Mucosa of rectum (tissue), 2 donors: ENCODE measurements around the gene STX4.

Source experiments
- H3K27ac ChIP-seq, 2 donors: one replicate each; pipeline ENCODE4 v1.7.0; 2013; ENCODE audit warnings: inconsistent platforms in 2 of 2, low read depth in 2 of 2, low read length in 2 of 2
- H3K27me3 ChIP-seq, 2 donors: one replicate each; pipeline ENCODE4 v1.7.0; 2013; ENCODE audit warnings: low read length in 2 of 2; ENCODE audit not compliant: control insufficient read depth in 2 of 2, insufficient read depth in 2 of 2
- H3K36me3 ChIP-seq, 2 donors: one replicate each; pipeline ENCODE4 v1.7.0; 2013; ENCODE audit warnings: low read length in 2 of 2; ENCODE audit not compliant: control insufficient read depth in 2 of 2, insufficient read depth in 2 of 2
- H3K4me1 ChIP-seq, 2 donors: one replicate each; pipeline ENCODE4 v1.7.0; 2013; ENCODE audit warnings: low read length in 2 of 2, mild to moderate bottlenecking in 1 of 2; ENCODE audit not compliant: control insufficient read depth in 2 of 2, insufficient read depth in 2 of 2
- H3K4me3 ChIP-seq, 2 donors: one replicate each; pipeline ENCODE4 v1.7.0; 2013; ENCODE audit warnings: low read length in 2 of 2
- H3K9ac ChIP-seq, 2 donors: one replicate each; pipeline ENCODE4 v1.7.0; 2013; ENCODE audit warnings: low read length in 2 of 2, low read depth in 1 of 2, mild to moderate bottlenecking in 1 of 2
- H3K9me3 ChIP-seq, 2 donors: one replicate each; pipeline ENCODE4 v1.7.0; 2013; ENCODE audit warnings: low read length in 2 of 2; ENCODE audit not compliant: control insufficient read depth in 2 of 2
- donor health status: healthy.
- donor health status: Normal muscosa, but diverticular disease.

Gene STX4

GRCh38 chr16:31032736-31033708 lies at the start of gene STX4:
Gene STX4, plus strand, starts transcription at chr16:31033558. Its CDS starts 248 bp downstream, at chr16:31033806.
- H3K27me3 ChIP-seq = no peaks in the 10 kb centered on the region
- peak within 1 kb of the TSS; percentile 89 to 93 for H3K9ac ChIP-seq
- peaks cover 10 to 24% of the 10 kb centered on the region in 2 donors for H3K36me3 ChIP-seq
- peak within 1 kb of the TSS; percentile 98 to 99 for H3K4me3 ChIP-seq
- peak within 1 kb of the TSS; percentile 93 to 95 for H3K27ac ChIP-seq
- H3K9me3 ChIP-seq = no peaks in the 10 kb centered on the region
- H3K4me1 ChIP-seq = peaks cover 12 to 18% of the 10 kb centered on the region in 2 donors

- no peak overlapping the region for H3K4me3 ChIP-seq
- no peaks in the 10 kb centered on the region for H3K27me3 ChIP-seq
- H3K4me1 ChIP-seq = peaks cover 5 to 12% of the 10 kb centered on the region in 2 donors
- H3K9ac ChIP-seq = no peak overlapping the region
- no peaks in the 10 kb centered on the region for H3K9me3 ChIP-seq
- no peak overlapping the region for H3K27ac ChIP-seq
- peaks cover 11% of the 10 kb centered on the region in 2 donors for H3K36me3 ChIP-seq
These were observed 49.3 kb upstream of the STX4 start for GRCh38 chr16:30983898-30984610.

GRCh38 chr16:30984669-30985400 lies 48.5 kb upstream of the STX4 start, which contains the start of gene HSD3B7:
Gene HSD3B7, plus strand, starts transcription at chr16:30985207. Its CDS starts 452 bp downstream, at chr16:30985659.
- Histone ChIP-seq H3K4me1 (peaks cover 5 to 12% of the 10 kb centered on the region in 2 donors), H3K9me3 (no peaks in the 10 kb centered on the region), H3K9ac (peak within 1 kb of the TSS; percentile 60 to 69), H3K27ac (peak within 1 kb of the TSS; percentile 52 to 63), H3K4me3 (peak within 1 kb of the TSS; percentile 77 to 80), H3K27me3 (no peaks in the 10 kb centered on the region), H3K36me3 (peaks cover 11% of the 10 kb centered on the region in 2 donors)

GRCh38 chr16:30985401-30986128 lies 47.8 kb upstream of the STX4 start:
- peaks cover 4 to 5% of the 10 kb centered on the region in 2 donors for H3K36me3 ChIP-seq
- H3K4me3 ChIP-seq = peak overlapping the region; percentile 77 to 80
- no peaks in the 10 kb centered on the region for H3K27me3 ChIP-seq
- peak overlapping the region; percentile 60 to 69 for H3K9ac ChIP-seq
- H3K27ac ChIP-seq = peak overlapping the region; percentile 52 to 63
- no peaks in the 10 kb centered on the region for H3K9me3 ChIP-seq
- H3K4me1 ChIP-seq = peaks cover 5 to 12% of the 10 kb centered on the region in 2 donors

- H3K4me3 ChIP-seq = peak overlapping the region; percentile 77 to 80
- H3K9me3 ChIP-seq = no peaks in the 10 kb centered on the region
- H3K27me3 ChIP-seq = no peaks in the 10 kb centered on the region
- H3K36me3 ChIP-seq = peaks cover 0 to 4% of the 10 kb centered on the region in 2 donors
- H3K4me1 ChIP-seq = peaks cover 5 to 12% of the 10 kb centered on the region in 2 donors
- H3K27ac ChIP-seq = peak overlapping the region in 1 of 2 donors; percentile 52
- peak overlapping the region in 1 of 2 donors; percentile 24 for H3K9ac ChIP-seq
These were observed 47.0 kb upstream of the STX4 start for GRCh38 chr16:30986129-30986991.

- Histone ChIP-seq H3K27me3 (no peaks in the 10 kb centered on the region), H3K9me3 (no peaks in the 10 kb centered on the region), H3K9ac (no peak overlapping the region), H3K4me1 (peaks cover 5 to 12% of the 10 kb centered on the region in 2 donors), H3K4me3 (no peak overlapping the region), H3K36me3 (peaks cover 0 to 4% of the 10 kb centered on the region in 2 donors), H3K27ac (no peak overlapping the region)
These were observed 45.7 kb upstream of the STX4 start for GRCh38 chr16:30987581-30988190.

- peaks cover 0 to 2% of the 10 kb centered on the region in 2 donors for H3K36me3 ChIP-seq
- H3K9me3 ChIP-seq = no peaks in the 10 kb centered on the region
- no peaks in the 10 kb centered on the region for H3K27me3 ChIP-seq
- peaks cover 5 to 12% of the 10 kb centered on the region in 2 donors for H3K4me1 ChIP-seq
- no peak overlapping the region for H3K27ac ChIP-seq
- H3K9ac ChIP-seq = no peak overlapping the region
- no peak overlapping the region for H3K4me3 ChIP-seq
These were observed 43.8 kb upstream of the STX4 start for GRCh38 chr16:30989469-30990047.

GRCh38 chr16:30990105-30990504 lies 43.3 kb upstream of the STX4 start:
- Histone ChIP-seq H3K4me1 (peaks cover 5 to 8% of the 10 kb centered on the region in 2 donors), H3K4me3 (no peak overlapping the region), H3K27me3 (no peaks in the 10 kb centered on the region), H3K9me3 (no peaks in the 10 kb centered on the region), H3K27ac (no peak overlapping the region), H3K9ac (no peak overlapping the region), H3K36me3 (peaks cover 0 to 2% of the 10 kb centered on the region in 2 donors)
